ENCODE results near the gene C18orf54. TPM values are rescaled to one million over a fixed set of nuclear protein-coding genes. Genes with fewer than 3 reads are reported as not detected.

C18orf54 gene
- total RNA-seq, 2 donors from 2014 or later = 2.9 to 6.1 TPM

DNA sequence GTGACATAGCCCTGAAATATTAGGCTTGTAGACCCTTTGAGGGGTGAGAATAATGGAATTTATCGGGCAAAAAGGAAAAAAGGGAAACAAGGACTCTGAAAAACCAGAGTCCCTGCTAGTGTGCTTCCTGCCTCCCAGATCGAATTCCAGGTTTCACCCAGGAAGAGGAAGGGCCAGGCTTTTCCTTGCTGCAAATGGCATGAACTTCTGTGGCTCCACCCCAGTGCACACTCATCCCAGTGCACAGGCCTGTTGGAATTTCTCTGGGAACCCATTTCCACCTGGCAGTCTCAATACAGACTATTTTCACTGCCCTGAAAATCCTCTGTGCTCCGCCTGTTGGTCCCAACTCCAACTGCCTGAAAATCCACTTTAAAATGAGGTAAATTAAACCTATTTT is 29.9 kb downstream of the C18orf54 start:
- DNase-seq = no peak
- H3K9me3 ChIP-seq = no peaks in the 10 kb centered on the region
- H3K27me3 ChIP-seq = no peaks in the 10 kb centered on the region
- intact Hi-C loops (cut with DNase I) = no loop called here
- no peak overlapping the region for H3K27ac ChIP-seq
- H3K4me1 ChIP-seq = no peaks in the 10 kb centered on the region
- TF ChIP-seq, protein P1, sequence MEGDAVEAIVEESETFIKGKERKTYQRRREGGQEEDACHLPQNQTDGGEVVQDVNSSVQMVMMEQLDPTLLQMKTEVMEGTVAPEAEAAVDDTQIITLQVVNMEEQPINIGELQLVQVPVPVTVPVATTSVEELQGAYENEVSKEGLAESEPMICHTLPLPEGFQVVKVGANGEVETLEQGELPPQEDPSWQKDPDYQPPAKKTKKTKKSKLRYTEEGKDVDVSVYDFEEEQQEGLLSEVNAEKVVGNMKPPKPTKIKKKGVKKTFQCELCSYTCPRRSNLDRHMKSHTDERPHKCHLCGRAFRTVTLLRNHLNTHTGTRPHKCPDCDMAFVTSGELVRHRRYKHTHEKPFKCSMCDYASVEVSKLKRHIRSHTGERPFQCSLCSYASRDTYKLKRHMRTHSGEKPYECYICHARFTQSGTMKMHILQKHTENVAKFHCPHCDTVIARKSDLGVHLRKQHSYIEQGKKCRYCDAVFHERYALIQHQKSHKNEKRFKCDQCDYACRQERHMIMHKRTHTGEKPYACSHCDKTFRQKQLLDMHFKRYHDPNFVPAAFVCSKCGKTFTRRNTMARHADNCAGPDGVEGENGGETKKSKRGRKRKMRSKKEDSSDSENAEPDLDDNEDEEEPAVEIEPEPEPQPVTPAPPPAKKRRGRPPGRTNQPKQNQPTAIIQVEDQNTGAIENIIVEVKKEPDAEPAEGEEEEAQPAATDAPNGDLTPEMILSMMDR (IDR thresholded peaks at IDR 0.05) = no peak
- H3K4me3 ChIP-seq = no peak overlapping the region
- H3K36me3 ChIP-seq = no peaks in the 10 kb centered on the region
- no peak overlapping the region for H3K9ac ChIP-seq (ENCODE audit: low read depth in 2 of 2, low read length in 2 of 2)

DNA sequence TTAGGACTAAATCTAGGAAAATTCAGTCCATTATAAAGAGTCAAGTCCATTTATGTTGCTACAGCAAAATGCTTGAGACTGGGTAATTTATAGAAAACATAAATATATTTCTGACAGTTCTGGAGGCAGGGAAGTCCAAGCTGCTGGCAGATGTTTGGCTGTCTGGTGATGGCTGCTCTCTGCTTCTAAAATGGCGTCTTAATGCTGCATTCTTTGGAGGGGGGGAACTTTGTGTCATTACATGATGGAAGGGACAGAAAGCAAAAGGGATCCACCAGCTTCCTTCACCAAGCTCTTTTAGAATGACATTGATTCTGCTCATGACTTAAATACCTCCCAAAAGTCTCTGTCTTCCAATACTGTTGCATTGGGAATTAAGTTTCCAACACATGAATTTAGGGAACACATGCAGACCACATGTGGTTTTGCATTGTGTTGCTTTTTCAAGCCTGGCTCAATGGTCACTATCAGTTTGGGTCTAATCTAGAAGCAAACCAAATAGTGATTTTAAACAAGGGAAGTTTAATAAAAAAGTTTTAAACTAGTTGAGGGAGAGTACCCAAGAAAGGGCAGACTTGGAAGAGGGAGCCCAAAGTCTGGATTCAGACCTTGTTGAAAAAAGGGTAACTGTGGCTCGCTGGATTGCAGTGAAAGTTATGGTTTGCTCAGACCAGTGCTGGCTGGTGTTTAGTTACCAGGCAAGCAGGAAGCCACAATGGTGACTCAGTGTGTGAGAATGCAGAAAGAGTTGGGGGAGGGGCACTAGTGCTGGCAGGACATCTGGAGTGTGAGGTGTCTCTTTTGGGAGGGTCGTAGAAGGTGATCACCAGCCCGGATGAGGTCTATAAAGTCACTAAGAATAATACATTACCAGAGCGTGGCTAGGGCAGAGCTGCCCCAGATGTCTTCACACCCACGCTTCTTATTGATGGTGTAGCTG is 30.8 kb downstream of the C18orf54 start:
- Histone ChIP-seq H3K27me3 (no peaks in the 10 kb centered on the region), H3K9ac (ENCODE audit: low read depth in 2 of 2, low read length in 2 of 2) (no peak overlapping the region), H3K4me3 (no peak overlapping the region), H3K9me3 (no peaks in the 10 kb centered on the region), H3K4me1 (no peaks in the 10 kb centered on the region), H3K27ac (no peak overlapping the region), H3K36me3 (no peaks in the 10 kb centered on the region)
- peak; percentile 66 for DNase-seq
- TF ChIP-seq, protein P1 (IDR thresholded peaks at IDR 0.05) = no peak
- intact Hi-C loops (cut with DNase I) = no loop called here

DNA sequence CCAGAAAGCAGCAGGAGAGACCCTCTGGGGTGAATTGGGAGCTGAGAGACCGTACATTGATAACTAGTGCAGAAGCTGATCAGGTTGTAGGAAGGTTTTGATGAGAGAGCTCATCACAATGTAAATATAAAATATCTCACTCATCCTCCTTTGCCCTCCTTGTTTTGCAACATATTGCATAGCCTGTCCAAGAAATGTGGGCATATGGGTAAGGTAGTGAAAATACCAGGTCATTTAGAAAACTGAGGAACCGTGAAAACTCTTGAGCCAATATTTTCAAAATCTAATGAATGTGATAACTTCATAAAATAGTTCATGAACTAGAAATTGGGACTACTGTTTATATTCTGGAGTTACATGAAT is 31.4 kb downstream of the C18orf54 start:
- Histone ChIP-seq H3K27ac (no peak overlapping the region), H3K36me3 (no peaks in the 10 kb centered on the region), H3K4me1 (no peaks in the 10 kb centered on the region), H3K27me3 (no peaks in the 10 kb centered on the region), H3K9me3 (no peaks in the 10 kb centered on the region), H3K9ac (ENCODE audit: low read depth in 2 of 2, low read length in 2 of 2) (no peak overlapping the region), H3K4me3 (no peak overlapping the region)
- TF ChIP-seq, protein P1 (IDR thresholded peaks at IDR 0.05) = no peak
- no peak for DNase-seq
- intact Hi-C loops (cut with DNase I) = no loop called here

DNA sequence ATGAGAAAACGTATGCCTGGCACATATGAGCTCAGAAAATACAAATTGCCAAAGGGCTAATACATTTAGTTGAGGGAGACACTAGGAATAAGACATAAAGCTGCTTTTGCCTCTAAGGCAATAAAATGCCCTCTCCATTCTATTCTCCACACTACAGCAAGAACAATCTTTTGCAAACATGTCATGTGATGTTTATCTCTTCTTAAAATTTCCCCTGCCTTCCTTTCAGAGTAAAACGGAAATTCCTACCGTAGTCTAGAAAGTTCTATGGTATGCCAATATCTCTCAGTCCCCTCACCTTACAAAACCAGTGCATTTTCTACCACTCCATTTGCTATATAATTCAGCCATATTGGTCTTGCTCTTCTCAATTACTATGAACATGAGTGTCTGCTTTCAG is 33.1 kb downstream of the C18orf54 start:
- Histone ChIP-seq H3K9me3 (no peaks in the 10 kb centered on the region), H3K4me3 (no peak overlapping the region), H3K9ac (ENCODE audit: low read depth in 2 of 2, low read length in 2 of 2) (no peak overlapping the region), H3K36me3 (no peaks in the 10 kb centered on the region), H3K27me3 (no peaks in the 10 kb centered on the region), H3K4me1 (no peaks in the 10 kb centered on the region), H3K27ac (no peak overlapping the region)
- intact Hi-C loops (cut with DNase I) = no loop called here
- DNase-seq = no peak
- TF ChIP-seq, protein P1 (IDR thresholded peaks at IDR 0.05) = no peak

DNA sequence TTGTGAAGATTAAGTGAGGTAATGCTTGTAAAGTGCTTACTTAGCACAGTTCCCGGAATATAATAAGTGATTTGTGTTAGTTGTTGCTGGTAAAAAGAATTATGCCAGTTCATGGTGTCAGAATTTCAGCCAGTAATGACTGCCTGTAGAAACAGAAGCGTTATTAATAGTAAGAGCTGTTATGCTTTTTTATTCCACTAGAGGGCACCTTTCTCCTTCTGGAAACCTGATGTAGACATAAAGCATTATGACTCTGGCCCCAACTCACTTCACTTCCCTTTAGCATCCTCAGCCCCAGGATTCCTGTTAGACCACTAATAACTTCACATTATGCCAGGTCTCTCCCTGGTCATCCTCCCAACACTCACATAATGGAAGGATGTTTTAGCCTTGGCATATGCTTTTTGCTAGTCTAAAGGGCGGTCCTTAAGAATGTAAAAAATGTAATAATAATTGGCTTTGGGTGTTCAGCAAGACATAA is 34.9 kb downstream of the C18orf54 start:
- DNase-seq = no peak
- intact Hi-C loops (cut with DNase I) = no loop called here
- Histone ChIP-seq H3K9me3 (no peaks in the 10 kb centered on the region), H3K4me1 (no peaks in the 10 kb centered on the region), H3K27ac (peak overlapping the region; percentile 41), H3K4me3 (no peak overlapping the region), H3K27me3 (no peaks in the 10 kb centered on the region), H3K36me3 (no peaks in the 10 kb centered on the region), H3K9ac (ENCODE audit: low read depth in 2 of 2, low read length in 2 of 2) (no peak overlapping the region)
- TF ChIP-seq, protein P1 (IDR thresholded peaks at IDR 0.05) = peak; percentile 77

Data from colonic mucosa (tissue), 4 donors.